ENCODE results near the gene SERPINA9.

DNA sequence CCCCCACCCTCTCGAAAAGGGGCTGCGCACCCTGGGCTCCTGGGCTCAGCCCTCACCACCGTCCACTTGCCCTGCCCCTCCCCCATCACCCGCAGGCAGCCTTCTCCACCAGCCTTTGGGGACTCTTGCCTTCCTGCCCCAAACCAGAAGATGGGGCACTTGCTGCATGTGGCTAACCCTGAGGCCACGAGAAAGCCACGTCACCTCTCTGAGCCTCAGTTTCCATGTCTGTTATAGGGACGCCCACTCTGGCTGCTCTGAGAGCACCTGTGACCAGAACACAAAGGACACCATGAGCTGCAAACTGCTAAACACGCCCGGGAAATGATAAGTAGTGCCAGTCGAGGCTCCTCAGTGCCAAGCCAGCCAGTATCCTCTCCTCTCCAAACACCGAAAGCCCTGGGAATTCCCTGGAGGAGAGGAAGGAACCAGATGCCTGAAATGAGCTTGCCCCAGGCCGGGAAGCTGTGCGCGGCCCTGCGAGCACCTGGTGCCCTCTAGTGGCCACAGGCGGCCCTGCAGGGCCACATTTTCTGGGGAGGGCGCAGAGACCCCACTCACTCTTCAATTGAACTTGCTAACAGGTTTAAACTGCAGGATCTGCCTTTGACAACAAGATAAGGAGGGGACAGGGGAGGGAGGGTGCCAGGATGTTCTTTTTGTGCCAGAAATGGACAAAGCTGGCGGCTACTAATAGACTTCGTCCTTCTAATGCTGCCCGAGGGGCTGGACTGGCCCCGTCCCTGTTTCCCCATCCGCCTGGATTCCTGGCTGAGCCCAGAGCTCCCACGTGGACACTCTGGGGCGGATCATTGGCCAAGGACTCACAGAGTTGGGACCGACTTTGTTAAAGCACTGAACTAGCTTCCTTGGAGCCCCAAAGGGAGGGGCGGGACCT, 10.2 kb upstream of the SERPINA9 start:
- TF ChIP-seq CTCF (IDR thresholded peaks at IDR 0.05) (peak; percentile 98), ZFX (IDR thresholded peaks at IDR 0.05; ENCODE audit: borderline replicate concordance) (no peak)

All from 22Rv1 (cell line).